Mesendoderm (in vitro differentiated cells): ENCODE results near the gene AMER1.
A peak's percentile ranks its signal among the peaks of the same experiment; 100 is the strongest.

Experiments
- DNase-seq: peaks from one replicate; pipeline ENCODE4 v3.0.0; 2013
- H2AK5ac ChIP-seq: 2 replicates; pipeline ENCODE4 v1.6.1; 2013; ENCODE audit warnings: low read length, inconsistent platforms
- H2BK120ac ChIP-seq: 2 replicates; pipeline ENCODE4 v1.6.1; 2013; ENCODE audit warnings: low read depth, mild to moderate bottlenecking, low read length, moderate library complexity, mixed read lengths
- H2BK15ac ChIP-seq: replicated peaks from 2 replicates; pipeline ENCODE4 v1.6.1; 2013; ENCODE audit warnings: low read depth, mild to moderate bottlenecking, moderate library complexity
- H2BK5ac ChIP-seq: 2 replicates; pipeline ENCODE4 v1.6.1; 2013; ENCODE audit warnings: low read length, inconsistent platforms
- H3K18ac ChIP-seq: 2 replicates; pipeline ENCODE4 v1.6.1; 2013; ENCODE audit warnings: mild to moderate bottlenecking, low read length, mixed read lengths
- H3K23ac ChIP-seq: one replicate; pipeline ENCODE4 v1.6.1; 2013; ENCODE audit warnings: low read length
- H3K27ac ChIP-seq: 2 replicates; pipeline ENCODE4 v1.5.1; 2013; ENCODE audit warnings: low read depth, mild to moderate bottlenecking, inconsistent platforms, low read length, moderate library complexity
- H3K27me3 ChIP-seq: 2 replicates; pipeline ENCODE4 v1.6.1; 2013; ENCODE audit warnings: low read length, control low read depth, mild to moderate bottlenecking, inconsistent platforms; ENCODE audit not compliant: insufficient read depth, poor library complexity
- H3K36me3 ChIP-seq: 2 replicates; pipeline ENCODE4 v1.6.1; 2013; ENCODE audit warnings: low read length, inconsistent platforms; ENCODE audit not compliant: control insufficient read depth, insufficient read depth
- H3K4ac ChIP-seq: one replicate; pipeline ENCODE4 v1.6.1; 2013; ENCODE audit warnings: low read depth, mild to moderate bottlenecking, low read length, moderate library complexity
- H3K4me1 ChIP-seq: 2 replicates; pipeline ENCODE4 v1.6.1; 2013; ENCODE audit warnings: low read depth, low read length, inconsistent platforms; ENCODE audit not compliant: control insufficient read depth
- H3K4me2 ChIP-seq: 2 replicates; pipeline ENCODE4 v1.6.1; 2013; ENCODE audit warnings: low read length
- H3K4me3 ChIP-seq: 2 replicates; pipeline ENCODE4 v1.5.1; 2013; ENCODE audit warnings: mild to moderate bottlenecking, low read length
- H3K56ac ChIP-seq: one replicate; pipeline ENCODE4 v1.6.1; 2013; ENCODE audit warnings: low read length
- H3K79me1 ChIP-seq: 2 replicates; pipeline ENCODE4 v1.6.1; 2013; ENCODE audit warnings: low read length, inconsistent platforms
- H3K79me2 ChIP-seq: 2 replicates; pipeline ENCODE4 v1.6.1; 2013; ENCODE audit warnings: mild to moderate bottlenecking, low read length; ENCODE audit not compliant: control insufficient read depth, insufficient read depth
- H3K9ac ChIP-seq: 2 replicates; pipeline ENCODE4 v1.6.1; 2013; ENCODE audit warnings: low read length, inconsistent platforms
- H4K5ac ChIP-seq: one replicate; pipeline ENCODE4 v1.6.1; 2013; ENCODE audit warnings: low read length
- H4K8ac ChIP-seq: one replicate; pipeline ENCODE4 v1.6.1; 2013; ENCODE audit warnings: low read depth, mild to moderate bottlenecking, control low read depth, low read length, moderate library complexity
- WGBS: extraction: QIAGEN DNeasy Blood & Tissue Kit; methylation state at CpG from one replicate; pipeline ENCODE4 v1.1.7; 2013; ENCODE audit warnings: low lambda C conversion rate, missing lambda C conversion rate; ENCODE audit not compliant: insufficient coverage; ENCODE audit errors: extremely low coverage; 5-methylcytosine and 5-hydroxymethylcytosine counted together

AMER1 gene

DNA sequence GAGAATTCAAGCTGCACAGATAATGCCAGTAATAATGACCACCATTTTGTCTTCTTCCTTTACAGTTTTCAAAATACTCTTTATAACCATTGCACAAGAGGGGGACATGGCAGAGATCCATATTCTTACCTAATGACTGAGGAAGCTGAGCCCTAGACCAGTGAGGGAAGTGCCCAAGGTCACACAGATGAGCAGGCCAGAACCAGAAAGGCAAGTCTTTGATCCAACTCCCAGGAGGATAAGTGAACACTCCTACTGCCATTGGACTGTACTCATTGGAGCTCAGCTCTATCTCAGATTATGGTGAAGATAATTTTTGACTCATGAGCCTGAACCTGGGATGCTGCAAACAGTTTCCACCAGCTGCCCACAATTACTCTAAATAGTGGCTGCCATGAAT, 28.6 kb downstream of the AMER1 start:
- no peak overlapping the region for H3K4me2 ChIP-seq
- H3K56ac ChIP-seq = no peak overlapping the region
- H2BK120ac ChIP-seq = no peak overlapping the region

DNA sequence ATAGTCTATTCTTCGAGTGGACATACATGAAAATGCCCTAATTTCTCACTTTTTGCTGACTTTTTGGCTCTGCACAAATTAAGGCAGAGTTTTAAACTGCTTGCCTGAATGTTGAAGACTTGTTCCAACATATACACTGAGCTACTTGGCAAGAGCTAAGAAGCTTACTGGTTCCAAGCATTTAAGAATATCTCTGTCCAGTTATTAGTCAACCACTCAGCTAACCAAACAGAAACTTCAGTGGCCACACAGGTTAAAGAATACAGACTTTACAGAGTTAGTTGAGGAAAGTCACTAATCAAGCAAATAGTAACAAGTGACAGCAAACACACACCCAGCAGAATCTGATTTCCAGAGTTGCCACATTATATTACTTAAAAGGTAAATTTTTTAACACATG, 35.5 kb downstream of the AMER1 start:
- H4K5ac ChIP-seq = no peak overlapping the region
- no peak overlapping the region for H3K4ac ChIP-seq
- no peak overlapping the region for H2BK120ac ChIP-seq
- no peak overlapping the region for H3K27ac ChIP-seq
- no peak overlapping the region for H2BK15ac ChIP-seq
- no peak overlapping the region for H3K18ac ChIP-seq
- H3K79me1 ChIP-seq = no peaks in the 10 kb centered on the region
- no peak overlapping the region for H3K9ac ChIP-seq
- H3K4me2 ChIP-seq = no peak overlapping the region
- no peaks in the 10 kb centered on the region for H3K4me1 ChIP-seq
- no peak overlapping the region for H2AK5ac ChIP-seq
- H3K56ac ChIP-seq = no peak overlapping the region
- H3K79me2 ChIP-seq = no peaks in the 10 kb centered on the region
- no peak overlapping the region for H3K23ac ChIP-seq
- WGBS = no CpG with 5 or more reads among the region's 1 CpG
- no peak for DNase-seq
- H3K27me3 ChIP-seq = no peaks in the 10 kb centered on the region
- H2BK5ac ChIP-seq = no peak overlapping the region
- H3K4me3 ChIP-seq = no peak overlapping the region
- no peak overlapping the region for H4K8ac ChIP-seq
- no peaks in the 10 kb centered on the region for H3K36me3 ChIP-seq

More for the DNA sequence above, 28.6 kb downstream of the AMER1 start:
- Histone ChIP-seq H2AK5ac (no peak overlapping the region), H2BK15ac (no peak overlapping the region), H3K79me1 (no peaks in the 10 kb centered on the region), H3K79me2 (no peaks in the 10 kb centered on the region), H2BK5ac (no peak overlapping the region), H3K4ac (no peak overlapping the region), H3K27me3 (no peaks in the 10 kb centered on the region), H4K5ac (no peak overlapping the region), H3K27ac (no peak overlapping the region), H4K8ac (no peak overlapping the region), H3K4me3 (no peak overlapping the region), H3K23ac (no peak overlapping the region), H3K4me1 (no peaks in the 10 kb centered on the region), H3K18ac (no peak overlapping the region), H3K9ac (no peak overlapping the region), H3K36me3 (no peaks in the 10 kb centered on the region)
- DNase-seq = no peak

GRCh38 chrX:64152857-64153256, 52.7 kb downstream of the AMER1 start:
- Histone ChIP-seq H2AK5ac (no peak overlapping the region), H3K79me2 (no peaks in the 10 kb centered on the region), H3K4me1 (no peaks in the 10 kb centered on the region), H2BK120ac (no peak overlapping the region), H2BK5ac (peak overlapping the region; percentile 45), H4K8ac (no peak overlapping the region), H3K4me3 (no peak overlapping the region), H3K23ac (no peak overlapping the region), H4K5ac (no peak overlapping the region), H3K18ac (no peak overlapping the region), H3K79me1 (no peaks in the 10 kb centered on the region), H3K4me2 (no peak overlapping the region), H3K27me3 (no peaks in the 10 kb centered on the region), H3K4ac (no peak overlapping the region), H2BK15ac (no peak overlapping the region), H3K27ac (no peak overlapping the region), H3K56ac (peak overlapping the region; percentile 76), H3K9ac (no peak overlapping the region), H3K36me3 (no peaks in the 10 kb centered on the region)
- DNase-seq = peak; percentile 83
- WGBS = no CpG with 5 or more reads among the region's 6 CpGs

GRCh38 chrX:64151911-64152310, 53.6 kb downstream of the AMER1 start:
- H3K79me1 ChIP-seq = no peaks in the 10 kb centered on the region
- no peak overlapping the region for H3K18ac ChIP-seq
- no peaks in the 10 kb centered on the region for H3K27me3 ChIP-seq
- no peak overlapping the region for H3K27ac ChIP-seq
- H3K4me1 ChIP-seq = no peaks in the 10 kb centered on the region
- no peak overlapping the region for H4K8ac ChIP-seq
- no peaks in the 10 kb centered on the region for H3K79me2 ChIP-seq
- H2AK5ac ChIP-seq = no peak overlapping the region
- H3K4ac ChIP-seq = no peak overlapping the region
- H2BK5ac ChIP-seq = no peak overlapping the region
- no peak overlapping the region for H4K5ac ChIP-seq
- no peak overlapping the region for H2BK15ac ChIP-seq
- no peak overlapping the region for H3K4me3 ChIP-seq
- H3K23ac ChIP-seq = no peak overlapping the region
- DNase-seq = no peak
- no peak overlapping the region for H3K56ac ChIP-seq
- H3K9ac ChIP-seq = no peak overlapping the region
- H2BK120ac ChIP-seq = no peak overlapping the region
- no peak overlapping the region for H3K4me2 ChIP-seq
- no peaks in the 10 kb centered on the region for H3K36me3 ChIP-seq

DNA sequence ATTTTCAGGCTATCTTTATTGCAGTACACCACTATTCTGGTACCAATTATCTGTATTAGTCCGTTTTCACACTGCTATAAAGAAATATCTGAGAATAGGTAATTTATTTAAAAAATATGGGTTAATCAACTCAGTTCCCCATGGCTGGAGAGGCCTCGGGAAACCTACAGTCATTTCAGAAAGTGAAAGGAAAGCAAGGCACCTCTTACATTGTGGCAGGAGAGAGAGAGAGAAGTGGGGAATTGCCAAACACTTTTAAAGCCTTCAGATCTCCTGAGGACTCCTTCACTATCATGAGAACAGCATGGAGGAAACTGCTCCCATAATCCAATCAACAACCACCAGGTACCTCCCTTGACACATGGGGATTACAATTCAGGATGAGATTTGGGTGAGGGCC, 54.7 kb downstream of the AMER1 start:
- Histone ChIP-seq H2BK120ac (no peak overlapping the region), H2AK5ac (no peak overlapping the region), H3K18ac (no peak overlapping the region), H3K23ac (no peak overlapping the region), H3K79me2 (no peaks in the 10 kb centered on the region), H3K4ac (no peak overlapping the region), H3K79me1 (no peaks in the 10 kb centered on the region), H3K36me3 (no peaks in the 10 kb centered on the region), H2BK5ac (no peak overlapping the region), H3K4me3 (no peak overlapping the region), H4K5ac (no peak overlapping the region), H3K4me1 (no peaks in the 10 kb centered on the region), H2BK15ac (no peak overlapping the region), H4K8ac (no peak overlapping the region), H3K27me3 (no peaks in the 10 kb centered on the region), H3K9ac (no peak overlapping the region), H3K56ac (no peak overlapping the region), H3K4me2 (no peak overlapping the region), H3K27ac (no peak overlapping the region)
- no CpG with 5 or more reads among the region's 2 CpGs for WGBS
- DNase-seq = peak; percentile 37
